ENCODE measurements around the gene C1QTNF1. TPM values are rescaled to one million over a fixed set of nuclear protein-coding genes. Genes with fewer than 3 reads are reported as not detected.

Gene C1QTNF1
- total RNA-seq, 3 donors from 2014 or later (not counting 1 experiment from before 2014, with no cell fraction given): 0.20 to 0.28 TPM; not detected in 1

- Histone ChIP-seq H3K4me3 (ENCODE audit: low read length) (no peak overlapping the region), H3K4me1 (ENCODE audit: control insufficient read depth, insufficient read depth, low read length) (peaks cover 6% of the 10 kb centered on the region), H3K9me3 (ENCODE audit: control insufficient read depth, insufficient read depth, low read length) (no peaks in the 10 kb centered on the region), H3K27ac (ENCODE audit: low read length) (no peak overlapping the region), H3K36me3 (ENCODE audit: control insufficient read depth, insufficient read depth, low read length) (peaks cover 42% of the 10 kb centered on the region), H3K27me3 (ENCODE audit: control insufficient read depth, insufficient read depth, low read length) (no peaks in the 10 kb centered on the region)
- DNase-seq: no peak
- H3K4me3 Mint-ChIP-seq: no peak overlapping the region
- no peaks in the 10 kb centered on the region for H3K36me3 Mint-ChIP-seq
- intact Hi-C loops (cut with micrococcal nuclease): no loop called here
- H3K27ac Mint-ChIP-seq: no peak overlapping the region
- H3K27me3 Mint-ChIP-seq (ENCODE audit: low read depth in 2 of 2): no peaks in the 10 kb centered on the region
- no peak for ATAC-seq
- no peak for TF ChIP-seq CTCF (IDR thresholded peaks at IDR 0.05)
- H3K4me1 Mint-ChIP-seq: peaks cover 2 to 9% of the 10 kb centered on the region in 2 donors
- WGBS (ENCODE audit: insufficient coverage): 95% methylated on average over 17 of the region's 17 CpGs
- no peaks in the 10 kb centered on the region for H3K9me3 Mint-ChIP-seq
Measured at GRCh38 chr17:79080761-79081290, 56.9 kb downstream of the C1QTNF1 start.

GRCh38 chr17:79081571-79082276 is 57.8 kb downstream of the C1QTNF1 start:
- Histone ChIP-seq H3K4me3 (ENCODE audit: low read length) (no peak overlapping the region), H3K4me1 (ENCODE audit: control insufficient read depth, insufficient read depth, low read length) (no peaks in the 10 kb centered on the region), H3K27me3 (ENCODE audit: control insufficient read depth, insufficient read depth, low read length) (no peaks in the 10 kb centered on the region), H3K27ac (ENCODE audit: low read length) (no peak overlapping the region), H3K9me3 (ENCODE audit: control insufficient read depth, insufficient read depth, low read length) (no peaks in the 10 kb centered on the region), H3K36me3 (ENCODE audit: control insufficient read depth, insufficient read depth, low read length) (peaks cover 46% of the 10 kb centered on the region)
- ATAC-seq: no peak
- H3K27me3 Mint-ChIP-seq (ENCODE audit: low read depth in 2 of 2): no peaks in the 10 kb centered on the region
- WGBS (ENCODE audit: insufficient coverage): 88% methylated on average over 19 of the region's 20 CpGs
- H3K4me1 Mint-ChIP-seq: peaks cover 0 to 5% of the 10 kb centered on the region in 2 donors
- H3K36me3 Mint-ChIP-seq: no peaks in the 10 kb centered on the region
- no peak for DNase-seq
- H3K4me3 Mint-ChIP-seq: no peak overlapping the region
- intact Hi-C loops (cut with micrococcal nuclease): loop anchor here (1.0 kb wide), 1 partner anchor 35 kb away; no protein-coding TSS in a partner anchor
- no peak for TF ChIP-seq CTCF (IDR thresholded peaks at IDR 0.05)
- no peaks in the 10 kb centered on the region for H3K9me3 Mint-ChIP-seq
- no peak overlapping the region for H3K27ac Mint-ChIP-seq

GRCh38 chr17:79082311-79083190 is 58.6 kb downstream of the C1QTNF1 start:
- Mint-ChIP-seq H3K4me3 (no peak overlapping the region), H3K27ac (no peak overlapping the region), H3K9me3 (no peaks in the 10 kb centered on the region), H3K4me1 (peaks cover 0 to 5% of the 10 kb centered on the region in 2 donors), H3K27me3 (ENCODE audit: low read depth in 2 of 2) (no peaks in the 10 kb centered on the region), H3K36me3 (no peaks in the 10 kb centered on the region)
- H3K36me3 ChIP-seq (ENCODE audit: control insufficient read depth, insufficient read depth, low read length): peaks cover 50% of the 10 kb centered on the region
- WGBS (ENCODE audit: insufficient coverage): 75% methylated on average over 41 of the region's 41 CpGs
- ATAC-seq: peak; percentile 33 to 73 (median 66)
- peak; percentile 38 to 71 for DNase-seq
- no peaks in the 10 kb centered on the region for H3K4me1 ChIP-seq (ENCODE audit: control insufficient read depth, insufficient read depth, low read length)
- intact Hi-C loops (cut with micrococcal nuclease): loop anchor here (1.0 kb wide), 1 partner anchor 36 kb away; no protein-coding TSS in a partner anchor
- no peak overlapping the region for H3K27ac ChIP-seq (ENCODE audit: low read length)
- no peaks in the 10 kb centered on the region for H3K27me3 ChIP-seq (ENCODE audit: control insufficient read depth, insufficient read depth, low read length)
- H3K9me3 ChIP-seq (ENCODE audit: control insufficient read depth, insufficient read depth, low read length): no peaks in the 10 kb centered on the region
- peak; percentile 66 for TF ChIP-seq CTCF (IDR thresholded peaks at IDR 0.05)
- H3K4me3 ChIP-seq (ENCODE audit: low read length): no peak overlapping the region
